Measurements from ENCODE around the gene OR1N2.
"Not testable (repeated sequence)": the region's sequence is repeated elsewhere in the genome, so short reads cannot be mapped to it uniquely, and the experiment has no call there.

The OR1N2 gene

GRCh38 chr9:122552812-122553211 is at the start of gene OR1N2:
Gene OR1N2 (plus strand): TSS chr9:122553112. CDS start chr9:122553212, 100 bp downstream.
- no peak for DNase-seq (ENCODE audit: low read depth)

GRCh38 chr9:122506964-122507363 is 45.9 kb upstream of the OR1N2 start:
- no peak for DNase-seq (ENCODE audit: low read depth)

- no peak for DNase-seq (ENCODE audit: low read depth)
These were observed 42.4 kb upstream of the OR1N2 start, which contains the start of gene OR1J2 for GRCh38 chr9:122510502-122510901. Gene OR1J2 (plus strand): TSS chr9:122510802. CDS start chr9:122510802, 0 bp downstream.

GRCh38 chr9:122518226-122518625 is 34.7 kb upstream of the OR1N2 start:
- no peak for DNase-seq (ENCODE audit: low read depth)

GRCh38 chr9:122518841-122519240 is 34.1 kb upstream of the OR1N2 start, which contains the start of gene OR1J4:
Gene OR1J4 (plus strand): TSS chr9:122519141. CDS start chr9:122519141, 0 bp downstream.
- DNase-seq (ENCODE audit: low read depth): no peak

GRCh38 chr9:122519376-122519775 is 33.5 kb upstream of the OR1N2 start:
- no peak for DNase-seq (ENCODE audit: low read depth)

GRCh38 chr9:122526602-122527001 is 26.3 kb upstream of the OR1N2 start:
- no peak for DNase-seq (ENCODE audit: low read depth)

GRCh38 chr9:122527193-122527592 is 25.7 kb upstream of the OR1N2 start, which contains the start of gene OR1N1:
Gene OR1N1 (minus strand): TSS chr9:122527293. CDS start chr9:122527293, 0 bp downstream.
- no peak for DNase-seq (ENCODE audit: low read depth)

- DNase-seq (ENCODE audit: low read depth): not testable (repeated sequence)
These were observed 21.8 kb upstream of the OR1N2 start for GRCh38 chr9:122531157-122531556.

- no peak for DNase-seq (ENCODE audit: low read depth)
These were observed 16.8 kb upstream of the OR1N2 start for GRCh38 chr9:122536134-122536533.

- not testable (repeated sequence) for DNase-seq (ENCODE audit: low read depth)
These were observed 15.8 kb upstream of the OR1N2 start for GRCh38 chr9:122537066-122537465.

GRCh38 chr9:122538757-122539156 is 14.2 kb upstream of the OR1N2 start:
- DNase-seq (ENCODE audit: low read depth): no peak

- DNase-seq (ENCODE audit: low read depth): no peak
These were observed 6.7 kb upstream of the OR1N2 start for GRCh38 chr9:122546196-122546595.

- no peak for DNase-seq (ENCODE audit: low read depth)
These were observed 1.5 kb upstream of the OR1N2 start for GRCh38 chr9:122551371-122551770.

GRCh38 chr9:122561446-122561845 is 8.5 kb downstream of the OR1N2 start:
- DNase-seq (ENCODE audit: low read depth): no peak

- DNase-seq (ENCODE audit: low read depth): no peak
These were observed 9.3 kb downstream of the OR1N2 start for GRCh38 chr9:122562134-122562760.

GRCh38 chr9:122567901-122568300 is 15.0 kb downstream of the OR1N2 start:
- DNase-seq (ENCODE audit: low read depth): no peak

- DNase-seq (ENCODE audit: low read depth): no peak
These were observed 19.5 kb downstream of the OR1N2 start for GRCh38 chr9:122572456-122572855.

GRCh38 chr9:122579874-122580273 is 27.0 kb downstream of the OR1N2 start:
- DNase-seq (ENCODE audit: low read depth): no peak

GRCh38 chr9:122580360-122580759 is 27.4 kb downstream of the OR1N2 start:
- DNase-seq (ENCODE audit: low read depth): no peak

- not testable (repeated sequence) for DNase-seq (ENCODE audit: low read depth)
These were observed 30.4 kb downstream of the OR1N2 start, which contains the start of gene OR1L8 for GRCh38 chr9:122583284-122583683. Gene OR1L8 (minus strand): TSS chr9:122583384. CDS start chr9:122568477, 14,907 bp downstream.
